Measurements from ENCODE around the gene SLC35C1.

The SLC35C1 gene

GRCh38 chr11:45804761-45805304 is at the start of gene SLC35C1:
SLC35C1 (plus strand) TSS chr11:45805149; CDS start chr11:45805802, 653 bp downstream.
- no peaks in the 10 kb centered on the region for H3K9me3 ChIP-seq (ENCODE audit: insufficient read depth, low read length)
- H2AFZ ChIP-seq (ENCODE audit: low read depth, low read length): peak within 1 kb of the TSS; percentile 90
- H3K27ac ChIP-seq (ENCODE audit: low read length): no peak within 1 kb of the TSS
- no peaks in the 10 kb centered on the region for H4K20me1 ChIP-seq (ENCODE audit: insufficient read depth, low read length)
- H3K79me2 ChIP-seq (ENCODE audit: low read length): peaks cover 11% of the 10 kb centered on the region
- peak within 1 kb of the TSS; percentile 97 for H3K4me2 ChIP-seq (ENCODE audit: low read length)
- no peaks in the 10 kb centered on the region for H3K27me3 ChIP-seq (ENCODE audit: low read depth, low read length)
- peak within 1 kb of the TSS; percentile 97 for H3K4me3 ChIP-seq (ENCODE audit: low read length)
- H3K9ac ChIP-seq (ENCODE audit: low read length): peak within 1 kb of the TSS; percentile 85
- peaks cover 20% of the 10 kb centered on the region for H3K4me1 ChIP-seq (ENCODE audit: low read length)
- TF ChIP-seq EZH2phosphoT487 (IDR thresholded peaks at IDR 0.05; ENCODE audit: low read depth): no peak
- TF ChIP-seq CTCF (IDR thresholded peaks at IDR 0.05; ENCODE audit: low read depth, low read length): peak; percentile 18; the same call in 1 of the 2 replicates
- no peaks in the 10 kb centered on the region for H3K36me3 ChIP-seq (replicated peaks; ENCODE audit: low read depth, low read length)

- Histone ChIP-seq H3K4me2 (ENCODE audit: low read length) (no peak overlapping the region), H3K9me3 (ENCODE audit: insufficient read depth, low read length) (no peaks in the 10 kb centered on the region), H3K27me3 (ENCODE audit: low read depth, low read length) (peaks cover 28% of the 10 kb centered on the region), H3K4me3 (ENCODE audit: low read length) (no peak overlapping the region), H3K9ac (ENCODE audit: low read length) (no peak overlapping the region), H4K20me1 (ENCODE audit: insufficient read depth, low read length) (no peaks in the 10 kb centered on the region), H3K4me1 (ENCODE audit: low read length) (no peaks in the 10 kb centered on the region), H3K79me2 (ENCODE audit: low read length) (no peaks in the 10 kb centered on the region), H3K36me3 (replicated peaks; ENCODE audit: low read depth, low read length) (no peaks in the 10 kb centered on the region), H3K27ac (ENCODE audit: low read length) (no peak overlapping the region), H2AFZ (ENCODE audit: low read depth, low read length) (no peak overlapping the region)
- no peak for TF ChIP-seq CTCF (IDR thresholded peaks at IDR 0.05; ENCODE audit: low read depth, low read length)
- no peak for TF ChIP-seq EZH2phosphoT487 (IDR thresholded peaks at IDR 0.05; ENCODE audit: low read depth)
Measured at GRCh38 chr11:45755281-45755859, 49.6 kb upstream of the SLC35C1 start.

- no peaks in the 10 kb centered on the region for H3K36me3 ChIP-seq (replicated peaks; ENCODE audit: low read depth, low read length)
- peaks cover 19% of the 10 kb centered on the region for H3K27me3 ChIP-seq (ENCODE audit: low read depth, low read length)
- no peaks in the 10 kb centered on the region for H3K79me2 ChIP-seq (ENCODE audit: low read length)
- H4K20me1 ChIP-seq (ENCODE audit: insufficient read depth, low read length): no peaks in the 10 kb centered on the region
- no peaks in the 10 kb centered on the region for H3K4me1 ChIP-seq (ENCODE audit: low read length)
- no peak overlapping the region for H3K9ac ChIP-seq (ENCODE audit: low read length)
- no peak overlapping the region for H3K27ac ChIP-seq (ENCODE audit: low read length)
- no peak overlapping the region for H2AFZ ChIP-seq (ENCODE audit: low read depth, low read length)
- no peaks in the 10 kb centered on the region for H3K9me3 ChIP-seq (ENCODE audit: insufficient read depth, low read length)
- H3K4me3 ChIP-seq (ENCODE audit: low read length): no peak overlapping the region
- no peak overlapping the region for H3K4me2 ChIP-seq (ENCODE audit: low read length)
- TF ChIP-seq CTCF (IDR thresholded peaks at IDR 0.05; ENCODE audit: low read depth, low read length): no peak
- no peak for TF ChIP-seq EZH2phosphoT487 (IDR thresholded peaks at IDR 0.05; ENCODE audit: low read depth)
Measured at GRCh38 chr11:45756384-45757010, 48.5 kb upstream of the SLC35C1 start.

- Histone ChIP-seq H3K4me3 (ENCODE audit: low read length) (no peak overlapping the region), H2AFZ (ENCODE audit: low read depth, low read length) (no peak overlapping the region), H3K27ac (ENCODE audit: low read length) (no peak overlapping the region), H3K9ac (ENCODE audit: low read length) (no peak overlapping the region), H3K9me3 (ENCODE audit: insufficient read depth, low read length) (no peaks in the 10 kb centered on the region), H3K4me1 (ENCODE audit: low read length) (no peaks in the 10 kb centered on the region), H3K27me3 (ENCODE audit: low read depth, low read length) (peaks cover 19% of the 10 kb centered on the region), H3K36me3 (replicated peaks; ENCODE audit: low read depth, low read length) (no peaks in the 10 kb centered on the region), H4K20me1 (ENCODE audit: insufficient read depth, low read length) (no peaks in the 10 kb centered on the region), H3K79me2 (ENCODE audit: low read length) (no peaks in the 10 kb centered on the region), H3K4me2 (ENCODE audit: low read length) (no peak overlapping the region)
- TF ChIP-seq EZH2phosphoT487 (IDR thresholded peaks at IDR 0.05; ENCODE audit: low read depth) (no peak), CTCF (IDR thresholded peaks at IDR 0.05; ENCODE audit: low read depth, low read length) (no peak)
Measured at GRCh38 chr11:45757672-45758071, 47.3 kb upstream of the SLC35C1 start.

Data from OCI-LY3 (cell line).